WTC11 (cell line): ENCODE data around the gene MRNIP. TPM values are rescaled to one million over a fixed set of nuclear protein-coding genes. Genes with fewer than 3 reads are reported as not detected.

Experiments
- ATAC-seq: fragments of 200-7000 bp; cut with Tn5 transposase; 2 replicates; pipeline ENCODE4 v1.10.0; 2021; ENCODE audit warnings: mild to moderate bottlenecking, moderate library complexity
- CTCF ChIA-PET: fragments of 300-600 bp; sonication (Branson Sonifier 250); formaldehyde crosslinking; loops from one replicate; lab custom pipeline; 2021; ENCODE audit warnings: antibody characterized with exemption; lab: Charles Lee
- POLR2A ChIA-PET: fragments of 350-600 bp; sonication (Branson Sonifier 250); formaldehyde crosslinking; loops from one replicate; lab custom pipeline; 2021; ENCODE audit warnings: antibody characterized with exemption; lab: Charles Lee
- DNase-seq: peaks from one replicate; pipeline ENCODE4 v3.0.0; 2021; ENCODE audit warnings: low spot score
- H3K27ac Mint-ChIP-seq: 2 replicates; pipeline ENCODE4 v1.8.0; 2021; ENCODE audit warnings: mixed read lengths
- H3K27me3 Mint-ChIP-seq: 2 replicates; pipeline ENCODE4 v1.8.0; 2021; ENCODE audit warnings: low read depth, mild to moderate bottlenecking, moderate library complexity, mixed read lengths
- H3K36me3 Mint-ChIP-seq: 2 replicates; pipeline ENCODE4 v1.8.0; 2021; ENCODE audit warnings: mixed read lengths
- H3K4me1 Mint-ChIP-seq: 2 replicates; pipeline ENCODE4 v1.8.0; 2022; ENCODE audit warnings: mixed read lengths
- H3K4me3 Mint-ChIP-seq: 2 replicates; pipeline ENCODE4 v1.8.0; 2021; ENCODE audit warnings: mild to moderate bottlenecking, moderate library complexity, mixed read lengths
- H3K9me3 Mint-ChIP-seq: 2 replicates; pipeline ENCODE4 v1.8.0; 2021; ENCODE audit warnings: mixed read lengths
- ATF2 ChIP-seq: sonication (generic); formaldehyde crosslinking; IDR thresholded peaks from 2 replicates; pipeline ENCODE4 v1.8.1; 2022; ENCODE audit warnings: low read depth, missing genetic modification reagents, borderline replicate concordance
- CDX4 ChIP-seq: fragments of 250-450 bp; sonication (Bioruptor Pico); IDR thresholded peaks from 2 replicates; pipeline ENCODE4 v1.9.0; 2021; ENCODE audit warnings: moderate library complexity, mild to moderate bottlenecking, inconsistent platforms, borderline replicate concordance
- CREM ChIP-seq: sonication (generic); formaldehyde crosslinking; IDR thresholded peaks from 2 replicates; pipeline ENCODE4 v1.8.1; 2022; ENCODE audit warnings: mild to moderate bottlenecking, missing genetic modification reagents, moderate library complexity
- E2F4 ChIP-seq: sonication (generic); formaldehyde crosslinking; IDR thresholded peaks from 2 replicates; pipeline ENCODE4 v1.8.1; 2022; ENCODE audit warnings: low read depth, mild to moderate bottlenecking, moderate library complexity, missing genetic modification reagents, borderline replicate concordance
- E2F5 ChIP-seq: sonication (generic); formaldehyde crosslinking; IDR thresholded peaks from 2 replicates; pipeline ENCODE4 v1.8.1; 2022; ENCODE audit warnings: mild to moderate bottlenecking, moderate library complexity, missing genetic modification reagents
- ETV6 ChIP-seq: sonication (generic); formaldehyde crosslinking; IDR thresholded peaks from 2 replicates; pipeline ENCODE4 v1.8.1; 2022; ENCODE audit warnings: mild to moderate bottlenecking, missing genetic modification reagents
- FOXK1 ChIP-seq: sonication (generic); formaldehyde crosslinking; IDR thresholded peaks from 2 replicates; pipeline ENCODE4 v1.8.0; 2022; ENCODE audit warnings: mild to moderate bottlenecking, moderate library complexity, missing genetic modification reagents
- FOXP1 ChIP-seq: sonication (generic); formaldehyde crosslinking; IDR thresholded peaks from 2 replicates; pipeline ENCODE4 v1.8.0; 2022; ENCODE audit warnings: missing genetic modification reagents, mild to moderate bottlenecking, moderate library complexity, borderline replicate concordance
- IRF2 ChIP-seq: sonication (generic); formaldehyde crosslinking; IDR thresholded peaks from 2 replicates; pipeline ENCODE4 v1.8.0; 2022; ENCODE audit warnings: low read depth, missing genetic modification reagents, borderline replicate concordance
- MAX ChIP-seq: sonication (generic); formaldehyde crosslinking; IDR thresholded peaks from 2 replicates; pipeline ENCODE4 v1.8.0; 2022; ENCODE audit warnings: mild to moderate bottlenecking, missing genetic modification reagents
- MXD4 ChIP-seq: fragments of 250-450 bp; sonication (Bioruptor Pico); IDR thresholded peaks from 2 replicates; pipeline ENCODE4 v1.8.0; 2021; ENCODE audit warnings: mild to moderate bottlenecking, moderate library complexity, borderline replicate concordance
- NR3C1 ChIP-seq: sonication (generic); formaldehyde crosslinking; conservative IDR thresholded peaks from 2 replicates; pipeline ENCODE4 v1.8.1; 2023; ENCODE audit warnings: low read depth, mild to moderate bottlenecking, missing genetic modification reagents
- PRRX2 ChIP-seq: fragments of 250-450 bp; sonication (Bioruptor Pico); IDR thresholded peaks from 2 replicates; pipeline ENCODE4 v1.8.0; 2021; ENCODE audit warnings: mild to moderate bottlenecking
- SMAD3 ChIP-seq: sonication (generic); formaldehyde crosslinking; IDR thresholded peaks from 2 replicates; pipeline ENCODE4 v1.8.0; 2022; ENCODE audit warnings: missing genetic modification reagents, mild to moderate bottlenecking, borderline replicate concordance
- STAT6 ChIP-seq: sonication (generic); formaldehyde crosslinking; conservative IDR thresholded peaks from 2 replicates; pipeline ENCODE4 v1.8.1; 2023; ENCODE audit warnings: mild to moderate bottlenecking, low read depth, missing genetic modification reagents, moderate library complexity
- TCF7 ChIP-seq: sonication (generic); formaldehyde crosslinking; IDR thresholded peaks from 2 replicates; pipeline ENCODE4 v1.8.0; 2022; ENCODE audit warnings: mild to moderate bottlenecking, low read depth, missing genetic modification reagents, moderate library complexity
- TEAD1 ChIP-seq: sonication (generic); formaldehyde crosslinking; IDR thresholded peaks from 2 replicates; pipeline ENCODE4 v1.8.0; 2022; ENCODE audit warnings: mild to moderate bottlenecking, missing genetic modification reagents
- TEAD4 ChIP-seq: sonication (generic); formaldehyde crosslinking; IDR thresholded peaks from 2 replicates; pipeline ENCODE4 v1.8.0; 2022; ENCODE audit warnings: mild to moderate bottlenecking, missing genetic modification reagents
- USF1 ChIP-seq: sonication (generic); formaldehyde crosslinking; IDR thresholded peaks from 2 replicates; pipeline ENCODE4 v1.8.0; 2022; ENCODE audit warnings: mild to moderate bottlenecking, missing genetic modification reagents
- ZNF232 ChIP-seq: sonication (generic); formaldehyde crosslinking; IDR thresholded peaks from 2 replicates; pipeline ENCODE4 v1.8.0; 2022; ENCODE audit warnings: mild to moderate bottlenecking, missing genetic modification reagents
- ZNF416 ChIP-seq: fragments of 250-450 bp; sonication (Bioruptor Pico); IDR thresholded peaks from 2 replicates; pipeline ENCODE4 v1.9.0; 2021; ENCODE audit warnings: mild to moderate bottlenecking, inconsistent platforms
- ZNF512 ChIP-seq: sonication (generic); formaldehyde crosslinking; IDR thresholded peaks from 2 replicates; pipeline ENCODE4 v1.8.1; 2022; ENCODE audit warnings: missing genetic modification reagents, borderline replicate concordance
- ZSCAN18 ChIP-seq: fragments of 250-450 bp; sonication (Bioruptor Pico); IDR thresholded peaks from 2 replicates; pipeline ENCODE4 v2.1.2; 2022; ENCODE audit warnings: mild to moderate bottlenecking, moderate library complexity
- total RNA-seq: library from RNA; stranded (reverse); gene quantifications from 3 replicates; pipeline ENCODE4 v1.2.3, GENCODE V29; 2021

MRNIP gene
- total RNA-seq, 1 experiment from 2014 or later, result 42.0 TPM

GRCh38 chr5:179833709-179834070 lies 24.9 kb downstream of the MRNIP start:
- H3K4me3 Mint-ChIP-seq, result no peak overlapping the region
- H3K36me3 Mint-ChIP-seq, result peaks cover 80% of the 10 kb centered on the region
- ChIA-PET POLR2A (no interaction called here), CTCF (no interaction called here)
- no peaks in the 10 kb centered on the region; the same call in 1 of the 2 replicates for H3K27me3 Mint-ChIP-seq
- TF ChIP-seq IRF2 (CRISPR knock-in tag), result no peak
- no peak for TF ChIP-seq ZNF416 (CRISPR knock-in tag)
- no peak for TF ChIP-seq TEAD4 (CRISPR knock-in tag)
- no peak for TF ChIP-seq ZNF232 (CRISPR knock-in tag)
- TF ChIP-seq ZSCAN18 (CRISPR knock-in tag), result no peak
- no peak for TF ChIP-seq SMAD3 (CRISPR knock-in tag)
- TF ChIP-seq ETV6 (CRISPR knock-in tag), result no peak
- no peak for TF ChIP-seq USF1 (CRISPR knock-in tag)
- no peak for TF ChIP-seq ATF2 (CRISPR knock-in tag)
- DNase-seq (no peak), ATAC-seq (no peak)
- peaks cover 14% of the 10 kb centered on the region for H3K4me1 Mint-ChIP-seq
- H3K9me3 Mint-ChIP-seq, result peaks cover 14% of the 10 kb centered on the region
- H3K27ac Mint-ChIP-seq, result no peak overlapping the region

GRCh38 chr5:179833056-179833708 lies 25.4 kb downstream of the MRNIP start:
- DNase-seq, result no peak
- Mint-ChIP-seq H3K9me3 (peaks cover 14% of the 10 kb centered on the region), H3K27me3 (no peaks in the 10 kb centered on the region; the same call in 1 of the 2 replicates), H3K36me3 (peaks cover 84% of the 10 kb centered on the region), H3K27ac (no peak overlapping the region), H3K4me3 (no peak overlapping the region), H3K4me1 (peaks cover 19% of the 10 kb centered on the region)
- CTCF ChIA-PET, result no interaction called here
- POLR2A ChIA-PET, result interaction anchor here (0.6 kb wide), 1 partner anchor 253 kb away, joined by 4 read pairs; no protein-coding TSS in a partner anchor
- no peak for ATAC-seq
- no peak for TF ChIP-seq E2F4 (CRISPR knock-in tag)
- TF ChIP-seq PRRX2 (CRISPR knock-in tag), result no peak
- no peak for TF ChIP-seq CREM (CRISPR knock-in tag)
- no peak for TF ChIP-seq FOXK1 (CRISPR knock-in tag)
- TF ChIP-seq FOXP1 (CRISPR knock-in tag), result no peak
- TF ChIP-seq TEAD4 (CRISPR knock-in tag), result no peak
- no peak for TF ChIP-seq MXD4
- no peak for TF ChIP-seq E2F5 (CRISPR knock-in tag)
- TF ChIP-seq CDX4 (CRISPR knock-in tag), result no peak
- no peak for TF ChIP-seq NR3C1 (CRISPR knock-in tag)
- no peak for TF ChIP-seq TEAD1 (CRISPR knock-in tag)
- TF ChIP-seq STAT6 (CRISPR knock-in tag), result no peak
- no peak for TF ChIP-seq ETV6 (CRISPR knock-in tag)
- no peak for TF ChIP-seq MAX (CRISPR knock-in tag)
- TF ChIP-seq ZNF512, result no peak
- no peak; the same call in 1 of the 2 replicates for TF ChIP-seq TCF7 (CRISPR knock-in tag)
